HCT116 (cell line): ENCODE measurements around the gene VLDLR. TPM values are rescaled to one million over a fixed set of nuclear protein-coding genes. Genes with fewer than 3 reads are reported as not detected.

ENCODE experiments used
- ATAC-seq: fragments of 200-7000 bp; cut with Tn5 transposase; 2 replicates; pipeline ENCODE4 v1.9.1; 2020; ENCODE audit warnings: mild to moderate bottlenecking, moderate library complexity
- BruUV-seq: library from RNA; stranded (reverse); fragments of 400-500 nt; replicated peaks from 2 replicates; lab custom pipeline; 2021; lab: Mats Ljungman, UMichigan
- CTCF ChIA-PET: fragments of 300-600 bp; sonication (Branson Sonifier 250); formaldehyde crosslinking; loops from one replicate; lab custom pipeline; 2021; ENCODE audit warnings: antibody characterized with exemption; lab: Charles Lee
- POLR2A ChIA-PET: fragments of 300-600, 350-600 bp; sonication (Branson Sonifier 250); formaldehyde crosslinking; loops from one replicate; lab custom pipeline; 2021; ENCODE audit warnings: antibody characterized with exemption; lab: Charles Lee
- RAD21 ChIA-PET, 2 experiments: fragments of 300-600 bp; sonication (Branson Sonifier 250); formaldehyde crosslinking; loops; one replicate each; lab custom pipeline; 2023; ENCODE audit warnings: low total read pairs in 2 of 2; ENCODE audit not compliant: uncharacterized antibody in 2 of 2, unreplicated experiment in 2 of 2, low non-redundant PET in 1 of 2; lab: Charles Lee
- DNase-seq: peaks from one replicate; pipeline ENCODE4 v3.0.0-alpha.2; 2010; ENCODE audit warnings: low read depth, low spot score
- H2AFZ ChIP-seq: fragments of 200-600 bp; shearing (Covaris generic), sonication (generic); 2 replicates; pipeline ENCODE4 v1.6.1; 2017; ENCODE audit warnings: low read depth, mixed run types, mixed read lengths, antibody characterized with exemption, low read length; ENCODE audit not compliant: poor library complexity, severe bottlenecking
- H3K27ac ChIP-seq: 2 replicates; pipeline ENCODE4 v1.5.1; 2012; ENCODE audit warnings: low read depth, low read length
- H3K27me3 ChIP-seq: fragments of 200-600 bp; sonication (generic); 2 replicates; pipeline ENCODE4 v1.6.1; 2016; ENCODE audit warnings: mixed run types, low read length, mixed read lengths; ENCODE audit not compliant: insufficient read depth
- H3K36me3 ChIP-seq, 2 experiments: fragments of 200-500 bp in 1 of 2; fragments of 200-600 bp in 1 of 2; sonication (Bioruptor generic) in 1 of 2; sonication (generic) in 1 of 2; 2 replicates each; pipeline versions ENCODE4 v1.5.1 to v1.6.1; 2014 to 2016; ENCODE audit warnings: low read length in 2 of 2, inconsistent platforms in 1 of 2, mixed read lengths in 1 of 2, mixed run types in 1 of 2; ENCODE audit not compliant: insufficient read depth in 2 of 2, control insufficient read depth in 1 of 2
- H3K4me1 ChIP-seq, 2 experiments: fragments of 200-600 bp in 1 of 2; sonication (generic) in 1 of 2; 2 replicates each; pipeline versions ENCODE4 v1.5.1 to v1.6.1; 2012 to 2017; ENCODE audit warnings: low read length in 2 of 2, inconsistent platforms in 1 of 2, mild to moderate bottlenecking in 1 of 2, mixed read lengths in 1 of 2, mixed run types in 1 of 2, moderate library complexity in 1 of 2; ENCODE audit not compliant: insufficient read depth in 2 of 2, control insufficient read depth in 1 of 2
- H3K4me2 ChIP-seq: fragments of 200-600 bp; sonication (generic); 2 replicates; pipeline ENCODE4 v1.6.1; 2017; ENCODE audit warnings: mixed run types, low read length, mixed read lengths
- H3K4me3 ChIP-seq, 2 experiments: fragments of 200-600 bp in 1 of 2; sonication (generic) in 1 of 2; replicated peaks in 1 of 2; 2 replicates each; pipeline ENCODE4 v1.5.1; 2011 to 2016; ENCODE audit warnings: low read length in 2 of 2, control low read depth in 1 of 2, low read depth in 1 of 2, mild to moderate bottlenecking in 1 of 2, mixed read lengths in 1 of 2, mixed run types in 1 of 2
- H3K79me2 ChIP-seq: fragments of 200-600 bp; sonication (generic); 2 replicates; pipeline ENCODE4 v1.6.1; 2017; ENCODE audit warnings: mild to moderate bottlenecking, mixed run types, low read length, moderate library complexity, mixed read lengths; ENCODE audit not compliant: insufficient read depth
- H3K9ac ChIP-seq: fragments of 200-600 bp; sonication (generic); 2 replicates; pipeline ENCODE4 v1.6.1; 2016; ENCODE audit warnings: low read length, mixed read lengths
- H3K9me2 ChIP-seq: fragments of 200-600 bp; sonication (generic), shearing (Covaris generic); 2 replicates; pipeline ENCODE4 v1.6.1; 2017; ENCODE audit warnings: mixed run types, mild to moderate bottlenecking, moderate library complexity; ENCODE audit not compliant: insufficient read depth
- H3K9me3 ChIP-seq, 2 experiments: fragments of 200-500 bp in 1 of 2; fragments of 200-600 bp in 1 of 2; sonication (Bioruptor generic) in 1 of 2; sonication (generic) in 1 of 2; 2 replicates each; pipeline ENCODE4 v1.6.1; 2014 to 2017; ENCODE audit warnings: low read length in 2 of 2, mixed read lengths in 2 of 2, inconsistent platforms in 1 of 2, low read depth in 1 of 2, mild to moderate bottlenecking in 1 of 2, mixed run types in 1 of 2, moderate library complexity in 1 of 2; ENCODE audit not compliant: control insufficient read depth in 1 of 2, insufficient read depth in 1 of 2
- H4K20me1 ChIP-seq: fragments of 200-600 bp; sonication (generic), shearing (Covaris generic); 2 replicates; pipeline ENCODE4 v1.6.1; 2017; ENCODE audit warnings: mixed run types, mild to moderate bottlenecking, moderate library complexity; ENCODE audit not compliant: insufficient read depth
- CBX3 ChIP-seq: IDR thresholded peaks from 2 replicates; pipeline ENCODE4 v1.6.1; 2012; ENCODE audit warnings: low read depth
- CEBPB ChIP-seq: IDR thresholded peaks from 2 replicates; pipeline ENCODE4 v1.6.1; 2012; ENCODE audit warnings: low read depth
- CTCF ChIP-seq, 3 experiments: fragments of 200-600 bp in 1 of 3; sonication (generic) in 1 of 3; IDR thresholded peaks in 2 of 3; conservative IDR thresholded peaks in 1 of 3; 2 replicates each; pipeline ENCODE4 v1.5.1; 2012 to 2017; ENCODE audit warnings: low read depth in 2 of 3, low read length in 2 of 3, antibody characterized with exemption in 1 of 3, borderline replicate concordance in 1 of 3, control low read depth in 1 of 3, mild to moderate bottlenecking in 1 of 3, mixed read lengths in 1 of 3, mixed run types in 1 of 3, moderate library complexity in 1 of 3; ENCODE audit not compliant: insufficient read depth in 1 of 3
- EGR1 ChIP-seq: IDR thresholded peaks from 2 replicates; pipeline ENCODE4 v1.6.1; 2012; ENCODE audit warnings: low read depth
- ELF1 ChIP-seq: IDR thresholded peaks from 2 replicates; pipeline ENCODE4 v1.6.1; 2012; ENCODE audit warnings: low read depth, borderline replicate concordance
- EZH2 ChIP-seq: fragments of 200-600 bp; sonication (generic); IDR thresholded peaks from 2 replicates; pipeline ENCODE4 v1.6.1; 2017; ENCODE audit warnings: antibody characterized with exemption, mixed run types
- EZH2phosphoT487 ChIP-seq: fragments of 200-600 bp; IDR thresholded peaks from 2 replicates; pipeline ENCODE4 v1.6.1; 2018; ENCODE audit warnings: antibody characterized with exemption, borderline replicate concordance
- FOSL1 ChIP-seq: IDR thresholded peaks from 2 replicates; pipeline ENCODE4 v1.6.1; 2012; ENCODE audit warnings: low read depth
- POLR2AphosphoS5 ChIP-seq: IDR thresholded peaks from 2 replicates; pipeline ENCODE4 v1.6.1; 2011; ENCODE audit warnings: mild to moderate bottlenecking, low read depth, low read length, moderate library complexity
- RAD21 ChIP-seq: IDR thresholded peaks from 2 replicates; pipeline ENCODE4 v1.6.1; 2012; ENCODE audit warnings: low read depth, mild to moderate bottlenecking
- REST ChIP-seq: IDR thresholded peaks from 2 replicates; pipeline ENCODE4 v1.6.1; 2012; ENCODE audit warnings: low read depth
- SIN3A ChIP-seq: IDR thresholded peaks from 2 replicates; pipeline ENCODE4 v1.6.1; 2012; ENCODE audit warnings: low read depth
- SP1 ChIP-seq: IDR thresholded peaks from 2 replicates; pipeline ENCODE4 v1.6.1; 2012; ENCODE audit warnings: low read depth
- SRF ChIP-seq: IDR thresholded peaks from 2 replicates; pipeline ENCODE4 v1.6.1; 2012; ENCODE audit warnings: low read depth
- YY1 ChIP-seq: IDR thresholded peaks from 2 replicates; pipeline ENCODE4 v1.6.1; 2011; ENCODE audit warnings: low read length, low read depth, moderate library complexity, mild to moderate bottlenecking; ENCODE audit not compliant: insufficient replicate concordance; ENCODE audit errors: extremely low read depth
- ZBTB33 ChIP-seq: IDR thresholded peaks from 2 replicates; pipeline ENCODE4 v1.6.1; 2011; ENCODE audit warnings: mild to moderate bottlenecking, low read length, moderate library complexity; ENCODE audit not compliant: insufficient replicate concordance; ENCODE audit errors: extremely low read depth
- ZFX ChIP-seq: fragments of 450-650 bp; IDR thresholded peaks from 2 replicates; pipeline ENCODE4 v1.6.1; 2017
- ZNF274 ChIP-seq: fragments of 200-500 bp; sonication (Bioruptor generic); IDR thresholded peaks from 2 replicates; pipeline ENCODE4 v1.6.1; 2014; ENCODE audit warnings: mild to moderate bottlenecking, low read depth, low read length, inconsistent platforms
- intact Hi-C: fragments of 100-400 bp; cut with micrococcal nuclease; formaldehyde crosslinking; loops from 2 replicates; pipeline ENCODE4 v1.10.0; 2022
- total RNA-seq: library from RNA; stranded (reverse); gene quantifications from one replicate; pipeline ENCODE4 v1.2.1, GENCODE V29; 2021; ENCODE audit not compliant: unreplicated experiment
- TF ChIP-seq, protein P1 (sequence below): IDR thresholded peaks from 2 replicates; pipeline ENCODE4 v1.6.1; 2012

Gene VLDLR
- total RNA-seq, 1 experiment from 2014 or later = 0.17 TPM

- Histone ChIP-seq H3K27me3 (no peaks in the 10 kb centered on the region), H4K20me1 (no peaks in the 10 kb centered on the region), H3K4me1 (no peaks in the 10 kb centered on the region), H3K4me2 (no peak overlapping the region), H2AFZ (no peak overlapping the region), H3K36me3 (no peaks in the 10 kb centered on the region), H3K27ac (no peak overlapping the region), H3K4me3 (no peak overlapping the region), H3K9ac (no peak overlapping the region), H3K79me2 (no peaks in the 10 kb centered on the region), H3K9me2 (no peaks in the 10 kb centered on the region), H3K9me3 (no peaks in the 10 kb centered on the region)
- ChIA-PET CTCF (no interaction called here), POLR2A (no interaction called here), RAD21 (no interaction called here)
- DNase-seq (no peak), ATAC-seq (no peak)
- intact Hi-C loops = no loop called here
- no TSS peak for BruUV-seq
- TF ChIP-seq EZH2phosphoT487 (no peak), ELF1 (no peak), YY1 (no peak), ZFX (no peak), EZH2 (no peak), CTCF (IDR thresholded peaks at IDR 0.05 in 2 of 3, conservative IDR thresholded peaks at IDR 0.05 in 1 of 3; ENCODE audit: borderline replicate concordance in 1 of 3, insufficient read depth in 1 of 3, low read depth in 2 of 3, low read length in 2 of 3) (no peak), CBX3 (no peak), RAD21 (no peak), REST (no peak), FOSL1 (no peak), SRF (no peak), EGR1 (no peak), CEBPB (no peak), ZBTB33 (no peak), ZNF274 (no peak), SIN3A (no peak), SP1 (no peak), POLR2AphosphoS5 (no peak)
- TF ChIP-seq, protein P1, sequence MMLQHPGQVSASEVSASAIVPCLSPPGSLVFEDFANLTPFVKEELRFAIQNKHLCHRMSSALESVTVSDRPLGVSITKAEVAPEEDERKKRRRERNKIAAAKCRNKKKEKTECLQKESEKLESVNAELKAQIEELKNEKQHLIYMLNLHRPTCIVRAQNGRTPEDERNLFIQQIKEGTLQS = no peak
These were observed 54.9 kb downstream of the VLDLR start for GRCh38 chr9:2676466-2676865.
